AG08395 (cell line): Measurements from ENCODE around the gene RNF175.

Source experiments
- DNase-seq: peaks from one replicate; pipeline ENCODE4 v3.0.0; 2012; ENCODE audit warnings: mixed read lengths, low spot score

RNF175 gene

GRCh38 chr4:153759407-153760316 lies at the start of gene RNF175:
RNF175 (minus strand) TSS chr4:153760024; CDS start chr4:153759862, 162 bp downstream.
- peak; percentile 45 for DNase-seq

- no peak for DNase-seq
Observed at GRCh38 chr4:153809307-153809706, 49.5 kb upstream of the RNF175 start.

GRCh38 chr4:153808175-153808574 lies 48.4 kb upstream of the RNF175 start:
- DNase-seq: no peak

DNA sequence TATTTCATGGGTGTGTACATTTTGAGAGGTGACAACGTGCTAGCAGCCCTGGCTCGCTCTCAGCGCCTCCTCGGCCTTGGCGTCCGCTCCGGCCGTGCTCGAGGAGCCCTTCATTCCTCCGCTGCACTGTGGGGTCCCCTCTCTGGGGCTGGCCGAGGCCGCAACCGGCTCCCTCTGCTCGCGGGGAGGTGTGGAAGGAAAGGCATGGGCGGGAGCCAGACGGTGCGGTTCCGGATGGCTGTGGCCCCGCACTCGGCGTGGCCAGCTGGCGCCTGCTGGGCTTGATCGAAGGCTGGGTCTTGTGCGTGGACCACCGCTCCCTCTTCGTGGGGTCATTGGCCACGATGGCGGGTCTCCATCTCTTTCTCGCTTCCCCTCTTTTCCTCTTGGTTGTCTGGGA lies 46.2 kb upstream of the RNF175 start:
- no peak for DNase-seq

GRCh38 chr4:153804722-153805121 lies 44.9 kb upstream of the RNF175 start:
- no peak for DNase-seq

DNA sequence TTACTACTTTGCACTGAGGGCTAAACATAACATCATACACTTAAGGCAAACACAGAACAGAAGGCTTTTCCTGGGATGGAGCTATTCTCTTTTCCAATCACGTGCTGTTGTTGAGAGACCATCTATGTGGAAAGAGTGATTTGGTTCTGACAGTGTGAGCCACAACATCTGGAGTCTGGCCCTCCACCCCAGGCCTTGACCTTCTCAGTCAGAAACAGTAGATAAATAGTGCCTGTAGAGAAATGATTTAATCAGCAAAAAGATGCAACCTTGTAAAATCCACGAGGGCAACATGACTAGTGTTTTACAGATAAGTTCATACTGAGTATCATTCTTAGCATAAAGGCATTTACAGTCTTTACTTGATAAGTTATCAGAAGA lies 39.9 kb upstream of the RNF175 start:
- peak; percentile 63 for DNase-seq

DNA sequence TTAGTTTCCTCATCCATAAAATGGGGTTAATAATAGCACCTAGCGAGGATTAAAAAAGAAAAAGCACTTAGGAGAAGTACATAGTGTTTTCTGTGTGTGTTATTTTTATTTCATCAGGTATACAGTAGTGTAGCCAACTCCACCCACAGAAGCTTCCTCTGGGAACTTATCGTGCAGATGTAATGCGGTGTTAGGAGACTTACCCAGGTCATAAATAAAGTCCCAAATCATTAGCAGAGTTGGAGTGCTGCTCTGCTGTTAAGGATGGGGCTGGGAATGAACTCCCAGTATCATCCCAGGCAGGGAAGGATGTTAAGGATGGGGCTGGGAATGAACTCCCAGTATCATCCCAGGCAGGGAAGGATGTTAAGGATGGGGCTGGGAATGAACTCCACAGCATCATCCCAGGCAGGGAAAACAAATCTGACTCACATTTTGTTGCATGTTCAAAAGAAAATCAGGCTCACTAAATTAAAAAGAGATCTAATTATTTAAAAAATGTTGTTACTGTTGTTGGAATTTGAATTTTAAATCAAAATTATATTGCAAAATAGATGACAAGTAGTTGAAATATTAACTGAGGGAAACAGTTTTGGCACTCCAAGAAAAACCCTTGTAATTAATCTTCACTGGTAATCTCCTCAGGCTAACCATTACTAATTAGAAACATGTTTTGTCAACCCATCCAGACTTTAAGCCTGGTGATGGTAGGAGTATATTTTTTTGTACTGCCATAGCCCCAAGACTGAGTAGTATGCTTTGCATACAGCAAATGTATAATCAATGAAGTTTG lies 39.3 kb upstream of the RNF175 start:
- peak; percentile 60 for DNase-seq

GRCh38 chr4:153798420-153798819 lies 38.6 kb upstream of the RNF175 start:
- DNase-seq: no peak

GRCh38 chr4:153794006-153794405 lies 34.2 kb upstream of the RNF175 start:
- no peak for DNase-seq

DNA sequence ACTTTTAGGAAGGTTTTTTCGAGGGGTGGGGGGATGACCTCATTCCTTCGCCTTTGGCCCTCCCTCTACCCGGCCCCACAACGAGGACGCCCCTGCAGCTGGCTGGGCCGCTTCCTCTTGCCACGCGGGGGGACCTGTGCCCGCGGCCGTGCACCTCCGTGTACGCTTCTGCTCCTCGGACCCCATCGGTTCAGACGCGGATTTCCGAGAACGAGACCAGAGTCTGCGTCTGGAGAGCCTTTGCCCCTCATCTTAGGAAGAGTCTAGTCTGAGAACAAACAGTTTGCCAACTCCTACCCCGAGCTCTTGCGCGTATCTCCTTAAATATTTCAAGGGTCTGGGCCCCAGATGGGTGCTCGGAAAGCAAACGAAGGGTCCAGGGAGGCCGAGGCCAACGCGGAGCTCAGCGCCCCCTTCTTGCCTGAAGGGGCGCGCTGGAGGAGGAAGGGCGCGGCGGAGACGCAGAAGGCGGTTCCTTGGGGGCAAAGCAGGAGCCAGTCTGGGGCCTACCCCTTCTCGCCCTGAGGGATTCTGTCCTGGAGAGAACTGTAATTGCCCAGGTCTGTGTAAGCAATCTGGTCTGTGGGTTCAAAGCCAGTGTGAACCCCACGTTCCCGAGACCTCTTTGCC lies 32.9 kb upstream of the RNF175 start:
- no peak for DNase-seq

GRCh38 chr4:153791746-153792617 lies 32.2 kb upstream of the RNF175 start:
- peak; percentile 54 for DNase-seq

DNA sequence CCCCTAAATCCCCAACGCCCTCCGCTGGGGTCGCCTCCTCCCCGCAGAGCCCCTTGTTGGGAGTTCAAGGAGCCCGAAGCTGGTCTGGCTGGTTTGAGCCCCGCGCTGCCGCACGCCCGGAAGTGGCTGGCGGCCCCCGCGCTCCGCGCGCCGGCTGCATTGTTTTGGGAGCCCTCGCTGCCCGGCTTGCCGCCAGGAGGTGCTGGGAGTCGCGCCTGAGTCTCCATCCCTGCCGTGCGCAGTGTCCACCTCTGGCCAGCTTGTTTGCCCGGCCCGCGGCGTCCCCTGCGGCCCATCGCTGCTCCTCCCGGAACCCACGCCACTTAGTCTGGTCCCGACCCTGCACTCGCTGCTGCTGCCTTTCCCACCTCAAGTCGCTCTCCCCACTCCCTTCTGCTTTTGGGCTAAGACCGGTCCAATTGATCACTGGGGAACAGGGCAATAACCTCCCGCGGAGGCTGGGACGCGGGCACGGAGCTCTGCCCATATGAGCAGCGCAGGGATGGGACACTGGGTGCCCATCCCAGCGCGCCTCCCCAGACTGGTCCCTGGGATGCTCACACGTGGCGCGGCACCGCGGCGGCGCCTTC lies 31.2 kb upstream of the RNF175 start:
- peak; percentile 61 for DNase-seq

DNA sequence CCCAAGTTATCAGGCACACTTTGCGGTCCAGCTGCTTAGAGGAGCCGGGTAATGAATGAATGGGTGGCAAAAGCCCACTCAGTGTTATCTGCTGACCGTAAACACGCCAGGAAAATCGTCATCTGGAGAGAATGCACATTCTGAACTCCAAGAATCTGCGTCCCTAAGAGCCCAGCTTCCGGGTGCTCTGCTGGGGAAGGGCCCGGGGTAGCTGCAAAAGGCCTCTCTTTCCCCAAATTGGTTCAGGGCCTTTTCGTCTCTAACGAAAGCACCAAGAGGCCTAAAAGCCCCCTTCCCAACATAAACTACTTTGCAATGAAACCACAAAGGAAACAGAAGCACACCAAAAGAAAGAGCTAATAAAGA lies 30.7 kb upstream of the RNF175 start:
- DNase-seq: no peak

DNA sequence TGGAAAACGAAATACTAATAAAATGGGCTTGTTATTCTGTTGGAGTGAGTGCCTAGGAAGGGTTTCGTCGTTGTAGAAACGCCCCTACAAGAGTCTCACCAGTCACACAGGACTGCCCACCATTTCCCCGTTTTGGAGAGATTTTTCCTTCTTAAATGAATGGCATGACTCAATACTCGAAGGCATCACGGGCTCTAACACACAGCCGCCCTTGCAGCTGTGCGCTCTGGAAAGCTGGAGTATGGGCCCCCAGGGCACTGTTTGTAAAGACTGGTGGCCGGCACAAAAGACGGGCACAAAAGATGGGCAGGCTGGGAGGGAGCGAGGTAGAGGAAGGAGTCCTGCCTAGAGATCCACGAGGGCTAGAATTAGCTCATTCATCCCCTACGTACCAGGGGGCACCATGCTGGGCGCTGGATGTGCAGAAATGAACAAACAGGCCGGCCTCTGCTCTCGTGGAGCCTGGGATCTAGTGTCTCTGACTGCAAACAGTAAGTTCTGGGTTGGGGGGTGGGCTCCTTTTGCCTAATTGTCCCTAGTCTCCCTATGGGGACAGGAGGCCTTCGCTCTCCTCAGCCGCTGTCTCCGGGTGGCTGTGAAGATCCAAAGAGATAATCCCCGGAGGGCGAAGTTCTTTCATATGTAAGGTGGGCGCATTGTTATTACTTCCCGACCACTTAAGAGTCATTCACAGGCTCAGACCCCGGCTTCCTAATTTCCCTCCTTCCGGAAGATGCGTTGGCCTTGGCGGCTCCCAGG lies 30.1 kb upstream of the RNF175 start:
- no peak for DNase-seq

- DNase-seq: no peak
Observed at GRCh38 chr4:153788413-153789276, 28.8 kb upstream of the RNF175 start, which contains the start of gene SFRP2. SFRP2 (minus strand) TSS chr4:153789083; CDS start chr4:153788835, 248 bp downstream.

DNA sequence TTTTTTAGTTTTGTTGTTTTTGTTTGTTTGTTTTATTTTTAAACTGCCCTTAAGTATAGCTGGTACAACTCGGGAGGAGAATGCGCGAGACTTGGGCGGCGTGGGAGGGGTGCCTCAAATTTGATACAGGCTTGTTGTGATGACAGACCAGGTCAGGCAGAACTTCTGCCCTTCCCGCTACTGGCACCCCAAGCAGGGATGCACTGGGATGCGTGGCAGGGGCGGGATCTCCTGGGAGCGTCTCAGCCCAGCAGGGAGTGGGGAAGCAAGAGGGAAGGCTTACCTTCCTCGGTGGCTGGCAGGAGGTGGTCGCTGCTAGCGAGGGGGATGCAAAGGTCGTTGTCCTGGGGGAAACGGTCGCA lies 28.2 kb upstream of the RNF175 start:
- DNase-seq: no peak

- no peak for DNase-seq
Observed at GRCh38 chr4:153787575-153787974, 27.8 kb upstream of the RNF175 start.

- DNase-seq: no peak
Observed at GRCh38 chr4:153787061-153787560, 27.3 kb upstream of the RNF175 start.
